HepG2 (cell line): Measurements from ENCODE around the gene SIGLEC7. TPM values are rescaled to one million over a fixed set of nuclear protein-coding genes. Genes with fewer than 3 reads are reported as not detected.

Experiments used
- ADNP ChIP-seq: sonication (generic); formaldehyde crosslinking; IDR thresholded peaks from 2 replicates; pipeline ENCODE4 v1.4.0; 2020; ENCODE audit warnings: missing genetic modification reagents
- CEBPB ChIP-seq: IDR thresholded peaks from 2 replicates; pipeline ENCODE4 v1.6.1; 2011; ENCODE audit warnings: low read depth, low read length, improper control_type of control experiment, borderline replicate concordance
- EHMT2 ChIP-seq: fragments of 200-600 bp; sonication (generic); IDR thresholded peaks from 2 replicates; pipeline ENCODE4 v1.7.0; 2017; ENCODE audit warnings: antibody characterized with exemption, low read depth, low read length, borderline replicate concordance
- ETV5 ChIP-seq: IDR thresholded peaks from 2 replicates; pipeline ENCODE4 v1.6.1; 2018; ENCODE audit warnings: missing biosample characterization, missing genetic modification reagents, inconsistent platforms, borderline replicate concordance
- FOXO1 ChIP-seq: sonication (generic); formaldehyde crosslinking; IDR thresholded peaks from 2 replicates; pipeline ENCODE4 v1.4.0; 2020; ENCODE audit warnings: missing genetic modification reagents
- HNRNPL ChIP-seq: fragments of 200-400 bp; formaldehyde crosslinking; IDR thresholded peaks from 2 replicates; pipeline ENCODE4 v1.6.1; 2017; ENCODE audit warnings: mild to moderate bottlenecking, low read depth, low read length
- IKZF5 ChIP-seq: IDR thresholded peaks from 2 replicates; pipeline ENCODE4 v1.6.1; 2018; ENCODE audit warnings: missing genetic modification reagents, mild to moderate bottlenecking, missing compliant biosample characterization
- IRF2 ChIP-seq: IDR thresholded peaks from 2 replicates; pipeline ENCODE4 v1.6.1; 2018; ENCODE audit warnings: missing genetic modification reagents, missing compliant biosample characterization
- MBD4 ChIP-seq: IDR thresholded peaks from 2 replicates; pipeline ENCODE4 v1.6.1; 2012; ENCODE audit warnings: low read length, inconsistent platforms, borderline replicate concordance
- MED8 ChIP-seq: sonication (generic); formaldehyde crosslinking; IDR thresholded peaks from 2 replicates; pipeline ENCODE4 v1.8.1; 2023; ENCODE audit warnings: mild to moderate bottlenecking, missing genetic modification reagents; ENCODE audit not compliant: insufficient replicate concordance
- MIXL1 ChIP-seq: IDR thresholded peaks from 2 replicates; pipeline ENCODE4 v1.6.1; 2016
- NR1H2 ChIP-seq: sonication (generic); formaldehyde crosslinking; IDR thresholded peaks from 2 replicates; pipeline ENCODE4 v1.8.1; 2022; ENCODE audit warnings: low read depth, missing genetic modification reagents, borderline replicate concordance
- POLR2G ChIP-seq: fragments of 200-400 bp; formaldehyde crosslinking; IDR thresholded peaks from 2 replicates; pipeline ENCODE4 v1.6.1; 2018; ENCODE audit warnings: mild to moderate bottlenecking, low read depth, low read length, moderate library complexity
- SMC3 ChIP-seq: IDR thresholded peaks from 2 replicates; pipeline ENCODE4 v1.6.1; 2011; ENCODE audit warnings: low read length, improper control_type of control experiment
- ZNF101 ChIP-seq: sonication (generic); formaldehyde crosslinking; IDR thresholded peaks from 2 replicates; pipeline ENCODE4 v1.4.0; 2020; ENCODE audit warnings: mild to moderate bottlenecking, low read depth, missing genetic modification reagents, borderline replicate concordance
- ZNF143 ChIP-seq: sonication (generic); formaldehyde crosslinking; IDR thresholded peaks from 2 replicates; pipeline ENCODE4 v1.4.0; 2020; ENCODE audit warnings: missing genetic modification reagents
- ZNF160 ChIP-seq: sonication (generic); formaldehyde crosslinking; IDR thresholded peaks from 2 replicates; pipeline ENCODE4 v1.8.0; 2022; ENCODE audit warnings: mild to moderate bottlenecking, inconsistent platforms, missing genetic modification reagents
- ZNF232 ChIP-seq: sonication (generic); formaldehyde crosslinking; IDR thresholded peaks from 2 replicates; pipeline ENCODE4 v1.4.0; 2020; ENCODE audit warnings: missing genetic modification reagents, borderline replicate concordance
- ZNF24 ChIP-seq: fragments of 450-650 bp; IDR thresholded peaks from 2 replicates; pipeline ENCODE4 v1.6.1; 2017; ENCODE audit warnings: antibody characterized with exemption, mild to moderate bottlenecking
- ZNF263 ChIP-seq: sonication (generic); formaldehyde crosslinking; IDR thresholded peaks from 2 replicates; pipeline ENCODE4 v1.4.0; 2020; ENCODE audit warnings: missing genetic modification reagents
- ZNF501 ChIP-seq: sonication (generic); formaldehyde crosslinking; IDR thresholded peaks from 2 replicates; pipeline ENCODE4 v1.5.1; 2020; ENCODE audit warnings: mild to moderate bottlenecking, moderate library complexity, missing genetic modification reagents
- ZNF530 ChIP-seq: sonication (generic); formaldehyde crosslinking; IDR thresholded peaks from 2 replicates; pipeline ENCODE4 v1.5.0; 2020; ENCODE audit warnings: low read depth, mild to moderate bottlenecking, missing genetic modification reagents
- ZNF549 ChIP-seq: sonication (generic); formaldehyde crosslinking; IDR thresholded peaks from 2 replicates; pipeline ENCODE4 v1.5.0; 2020; ENCODE audit warnings: missing genetic modification reagents
- ZNF564 ChIP-seq: sonication (generic); formaldehyde crosslinking; IDR thresholded peaks from 2 replicates; pipeline ENCODE4 v1.8.1; 2023; ENCODE audit warnings: mild to moderate bottlenecking, missing genetic modification reagents
- ZNF790 ChIP-seq: sonication (generic); formaldehyde crosslinking; IDR thresholded peaks from 2 replicates; pipeline ENCODE4 v1.8.0; 2022; ENCODE audit warnings: missing genetic modification reagents, mild to moderate bottlenecking, borderline replicate concordance
- ZUFSP ChIP-seq: sonication (generic); formaldehyde crosslinking; IDR thresholded peaks from 2 replicates; pipeline ENCODE4 v1.9.0; 2021; ENCODE audit warnings: missing genetic modification reagents, mild to moderate bottlenecking, borderline replicate concordance
- polyA plus RNA-seq, 8 experiments: library from polyadenylated mRNA; depleted of rRNA in 3 of 8; stranded (reverse) in 7 of 8; unstranded in 1 of 8; fragments of >200 nt; fragmentation: Illumina TruSeq in 4 of 8; extraction: Trizol in 4 of 8; gene quantifications; 2 replicates each; pipeline versions ENCODE4 v1.2.1 to v1.2.3, GENCODE V29; 2011 to 2016; ENCODE audit warnings: low read depth in 4 of 8, missing spikeins in 1 of 8, mixed read lengths in 1 of 8; ENCODE audit not compliant: insufficient read depth in 1 of 8
- total RNA-seq, 5 experiments: library from RNA; depleted of rRNA; stranded (reverse); fragments of >200 nt; fragmentation: Illumina TruSeq; extraction: Trizol; gene quantifications; 2 replicates each; pipeline ENCODE4 v1.2.3, GENCODE V29; 2016; ENCODE audit warnings: low read depth in 1 of 5
- TF ChIP-seq, protein P1 (sequence below): sonication (generic); formaldehyde crosslinking; IDR thresholded peaks from 2 replicates; pipeline ENCODE4 v1.4.0; 2020; ENCODE audit warnings: mild to moderate bottlenecking, missing genetic modification reagents
- TF ChIP-seq, protein P2 (sequence below): IDR thresholded peaks from 2 replicates; pipeline ENCODE4 v1.6.1; 2016; ENCODE audit warnings: missing genetic modification reagents, missing compliant biosample characterization

The SIGLEC7 gene
- total and polyA plus RNA-seq, 2 of the 13 experiments (the other 11 are each of a cell fraction or from before 2014, with no cell fraction given): not detected

DNA sequence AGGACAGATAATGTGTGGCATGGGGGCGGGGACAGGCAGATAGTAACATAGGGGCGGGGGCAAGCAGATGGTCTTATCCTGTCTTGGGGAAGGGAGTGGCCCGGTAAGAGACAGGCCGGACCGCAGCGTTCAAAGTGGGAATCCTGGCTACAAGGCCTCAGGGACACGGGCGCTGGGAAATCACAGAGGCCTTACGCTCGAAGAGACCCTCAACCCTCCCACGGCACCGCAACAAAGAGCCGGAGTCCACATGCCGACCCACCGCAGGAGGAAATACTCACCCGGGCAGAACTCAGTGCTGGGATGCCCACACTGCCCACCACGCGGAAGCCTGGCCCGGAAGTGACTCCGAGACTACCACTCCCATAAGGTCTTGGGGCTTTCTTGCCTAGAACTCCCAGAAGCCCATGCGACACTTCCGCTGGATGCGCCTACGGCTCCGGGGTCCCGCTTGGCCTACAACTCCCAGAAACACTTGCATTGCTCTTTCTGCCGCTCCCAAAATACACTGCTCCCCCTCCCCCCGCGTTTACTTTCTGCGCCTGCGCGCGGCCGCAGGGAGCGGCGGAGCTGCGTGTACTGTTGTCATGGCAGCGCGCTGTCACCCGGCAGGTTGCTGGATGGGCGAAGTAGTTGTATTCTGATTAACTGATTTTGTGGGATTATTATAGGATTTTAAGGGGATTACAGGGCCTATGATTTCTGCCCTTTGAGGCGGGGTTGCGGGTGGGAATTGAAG, 33.9 kb upstream of the SIGLEC7 start, which contains the start of gene CTU1 (continued):
- TF ChIP-seq NR1H2 (CRISPR knock-in tag) (no peak), ZNF143 (CRISPR knock-in tag) (peak; percentile 98), ZNF530 (CRISPR knock-in tag) (no peak), EHMT2 (no peak), ZNF501 (CRISPR knock-in tag) (peak; percentile 87), POLR2G (peak; percentile 85), ZNF564 (CRISPR knock-in tag) (no peak), IKZF5 (CRISPR knock-in tag) (0 out of 2 replicates have a peak, but pooled peaks have one; percentile 36), HNRNPL (peak; percentile 91), ZNF101 (CRISPR knock-in tag) (no peak), MED8 (no peak), ETV5 (CRISPR knock-in tag) (peak; percentile 90), CEBPB (0 out of 2 replicates have a peak, but pooled peaks have one; percentile 7), ZNF24 (no peak), ZNF263 (CRISPR knock-in tag) (0 out of 2 replicates have a peak, but pooled peaks have one; percentile 42), ZUFSP (CRISPR knock-in tag) (no peak), IRF2 (CRISPR knock-in tag) (peak; percentile 96), ZNF790 (CRISPR knock-in tag) (no peak), SMC3 (no peak), ZNF549 (CRISPR knock-in tag) (no peak), MIXL1 (CRISPR knock-in tag) (no peak), MBD4 (no peak), ADNP (CRISPR knock-in tag) (no peak), ZNF160 (CRISPR knock-in tag) (no peak), ZNF232 (CRISPR knock-in tag) (0 out of 2 replicates have a peak, but pooled peaks have one; percentile 76), FOXO1 (CRISPR knock-in tag) (peak; percentile 41; the same call in 1 of the 2 replicates)
- TF ChIP-seq, protein P1, sequence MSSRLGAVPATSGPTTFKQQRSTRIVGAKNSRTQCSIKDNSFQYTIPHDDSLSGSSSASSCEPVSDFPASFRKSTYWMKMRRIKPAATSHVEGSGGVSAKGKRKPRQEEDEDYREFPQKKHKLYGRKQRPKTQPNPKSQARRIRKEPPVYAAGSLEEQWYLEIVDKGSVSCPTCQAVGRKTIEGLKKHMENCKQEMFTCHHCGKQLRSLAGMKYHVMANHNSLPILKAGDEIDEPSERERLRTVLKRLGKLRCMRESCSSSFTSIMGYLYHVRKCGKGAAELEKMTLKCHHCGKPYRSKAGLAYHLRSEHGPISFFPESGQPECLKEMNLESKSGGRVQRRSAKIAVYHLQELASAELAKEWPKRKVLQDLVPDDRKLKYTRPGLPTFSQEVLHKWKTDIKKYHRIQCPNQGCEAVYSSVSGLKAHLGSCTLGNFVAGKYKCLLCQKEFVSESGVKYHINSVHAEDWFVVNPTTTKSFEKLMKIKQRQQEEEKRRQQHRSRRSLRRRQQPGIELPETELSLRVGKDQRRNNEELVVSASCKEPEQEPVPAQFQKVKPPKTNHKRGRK (CRISPR knock-in tag): no peak
- TF ChIP-seq, protein P2, sequence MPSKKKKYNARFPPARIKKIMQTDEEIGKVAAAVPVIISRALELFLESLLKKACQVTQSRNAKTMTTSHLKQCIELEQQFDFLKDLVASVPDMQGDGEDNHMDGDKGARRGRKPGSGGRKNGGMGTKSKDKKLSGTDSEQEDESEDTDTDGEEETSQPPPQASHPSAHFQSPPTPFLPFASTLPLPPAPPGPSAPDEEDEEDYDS (CRISPR knock-in tag): peak; percentile 41
